OCI-LY3 (cell line): Measurements from ENCODE around the gene PAF1.

Experiments
- H2AFZ ChIP-seq: fragments of 200-600, 300-600 bp; shearing (Covaris generic); 2 replicates; pipeline ENCODE4 v1.6.0; 2014; ENCODE audit warnings: antibody characterized with exemption, low read depth, low read length
- H3K27ac ChIP-seq: fragments of 200-600, 300-600 bp; sonication (generic); 2 replicates; pipeline ENCODE4 v1.5.1; 2014; ENCODE audit warnings: mild to moderate bottlenecking, low read length, moderate library complexity, mixed read lengths
- H3K27me3 ChIP-seq: fragments of 200-600, 300-600 bp; sonication (generic); 2 replicates; pipeline ENCODE4 v1.6.1; 2014; ENCODE audit warnings: low read depth, low read length, mixed read lengths
- H3K36me3 ChIP-seq: fragments of 200-600, 300-600 bp; sonication (generic); replicated peaks from 2 replicates; pipeline ENCODE3; 2014; ENCODE audit warnings: low read depth, low read length, mixed read lengths
- H3K4me1 ChIP-seq: fragments of 300-600, 200-600 bp; sonication (generic); 2 replicates; pipeline ENCODE4 v1.6.1; 2014; ENCODE audit warnings: low read length, mixed read lengths
- H3K4me2 ChIP-seq: fragments of 200-600, 300-600 bp; sonication (generic); 2 replicates; pipeline ENCODE4 v1.6.1; 2014; ENCODE audit warnings: low read length, mixed read lengths
- H3K4me3 ChIP-seq: fragments of 300-600, 200-600 bp; sonication (generic); 2 replicates; pipeline ENCODE4 v1.5.1; 2014; ENCODE audit warnings: antibody characterized with exemption, mild to moderate bottlenecking, low read length, moderate library complexity
- H3K79me2 ChIP-seq: fragments of 300-600, 200-600 bp; shearing (Covaris generic); 2 replicates; pipeline ENCODE4 v1.6.1; 2014; ENCODE audit warnings: mild to moderate bottlenecking, low read length, mixed read lengths
- H3K9ac ChIP-seq: fragments of 300-600, 200-600 bp; shearing (Covaris generic); 2 replicates; pipeline ENCODE4 v1.6.0; 2014; ENCODE audit warnings: mild to moderate bottlenecking, low read length, moderate library complexity
- H3K9me3 ChIP-seq: fragments of 200-600, 300-600 bp; shearing (Covaris generic); 2 replicates; pipeline ENCODE4 v1.6.1; 2014; ENCODE audit warnings: low read length, mixed read lengths; ENCODE audit not compliant: insufficient read depth
- H4K20me1 ChIP-seq: fragments of 200-600, 300-600 bp; sonication (generic); 2 replicates; pipeline ENCODE4 v1.6.1; 2016; ENCODE audit warnings: low read length, mixed read lengths; ENCODE audit not compliant: insufficient read depth
- EZH2phosphoT487 ChIP-seq: fragments of 200-600 bp; shearing (Covaris generic); IDR thresholded peaks from 2 replicates; pipeline ENCODE4 v1.6.1; 2018; ENCODE audit warnings: antibody characterized with exemption, mixed run types, low read depth
- TF ChIP-seq, protein P1 (sequence below): fragments of 200-600, 300-600 bp; sonication (generic); IDR thresholded peaks from 2 replicates; pipeline ENCODE4 v1.5.1; 2014; ENCODE audit warnings: antibody characterized with exemption, low read length, low read depth

The PAF1 gene

DNA sequence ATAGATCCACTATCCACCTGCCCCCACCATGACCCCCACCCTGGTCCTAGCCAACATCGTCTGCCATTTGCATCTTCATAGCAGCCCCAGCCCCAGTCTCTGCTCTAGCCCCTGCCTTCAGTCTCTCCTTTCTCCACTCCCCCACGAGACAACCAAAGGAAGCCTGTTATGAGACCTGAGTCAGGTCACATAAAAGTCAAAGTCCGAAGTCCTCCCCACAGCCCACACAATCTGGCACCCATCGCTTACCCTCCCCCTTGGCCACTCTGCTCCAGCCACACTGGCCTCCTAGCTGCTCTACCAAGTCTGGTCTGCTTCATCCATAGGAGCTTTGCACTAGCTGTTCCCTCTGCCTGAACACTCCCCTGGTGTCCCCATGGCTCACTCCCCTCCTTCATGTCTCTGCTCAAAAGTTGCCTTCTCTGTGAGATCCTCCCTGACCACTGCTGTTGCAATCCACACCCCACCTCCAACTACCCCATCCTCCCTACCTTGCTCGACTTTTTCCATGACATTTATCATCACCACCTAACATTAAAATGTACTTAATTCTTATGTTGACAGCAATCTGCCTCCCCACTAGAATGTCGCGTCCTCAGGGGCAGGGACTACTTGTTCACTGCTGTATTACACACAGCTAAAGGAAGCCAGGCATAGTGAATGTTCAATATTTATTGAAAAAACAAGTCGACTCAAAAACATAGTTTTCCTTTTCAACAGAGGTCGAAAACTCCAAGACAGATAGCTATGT lies 20.4 kb upstream of the PAF1 start:
- H2AFZ ChIP-seq: no peak overlapping the region
- H3K9me3 ChIP-seq: no peaks in the 10 kb centered on the region
- H3K36me3 ChIP-seq: peaks cover 38% of the 10 kb centered on the region
- peak overlapping the region; percentile 88 for H3K4me3 ChIP-seq
- peaks cover 25% of the 10 kb centered on the region for H4K20me1 ChIP-seq
- no peaks in the 10 kb centered on the region for H3K27me3 ChIP-seq
- H3K4me1 ChIP-seq: peaks cover 28% of the 10 kb centered on the region
- no peak for TF ChIP-seq EZH2phosphoT487
- TF ChIP-seq, protein P1, sequence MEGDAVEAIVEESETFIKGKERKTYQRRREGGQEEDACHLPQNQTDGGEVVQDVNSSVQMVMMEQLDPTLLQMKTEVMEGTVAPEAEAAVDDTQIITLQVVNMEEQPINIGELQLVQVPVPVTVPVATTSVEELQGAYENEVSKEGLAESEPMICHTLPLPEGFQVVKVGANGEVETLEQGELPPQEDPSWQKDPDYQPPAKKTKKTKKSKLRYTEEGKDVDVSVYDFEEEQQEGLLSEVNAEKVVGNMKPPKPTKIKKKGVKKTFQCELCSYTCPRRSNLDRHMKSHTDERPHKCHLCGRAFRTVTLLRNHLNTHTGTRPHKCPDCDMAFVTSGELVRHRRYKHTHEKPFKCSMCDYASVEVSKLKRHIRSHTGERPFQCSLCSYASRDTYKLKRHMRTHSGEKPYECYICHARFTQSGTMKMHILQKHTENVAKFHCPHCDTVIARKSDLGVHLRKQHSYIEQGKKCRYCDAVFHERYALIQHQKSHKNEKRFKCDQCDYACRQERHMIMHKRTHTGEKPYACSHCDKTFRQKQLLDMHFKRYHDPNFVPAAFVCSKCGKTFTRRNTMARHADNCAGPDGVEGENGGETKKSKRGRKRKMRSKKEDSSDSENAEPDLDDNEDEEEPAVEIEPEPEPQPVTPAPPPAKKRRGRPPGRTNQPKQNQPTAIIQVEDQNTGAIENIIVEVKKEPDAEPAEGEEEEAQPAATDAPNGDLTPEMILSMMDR: no peak
- peak overlapping the region; percentile 96 for H3K4me2 ChIP-seq
- peaks cover 55% of the 10 kb centered on the region for H3K79me2 ChIP-seq
- H3K9ac ChIP-seq: peak overlapping the region; percentile 97
- H3K27ac ChIP-seq: peak overlapping the region; percentile 93

DNA sequence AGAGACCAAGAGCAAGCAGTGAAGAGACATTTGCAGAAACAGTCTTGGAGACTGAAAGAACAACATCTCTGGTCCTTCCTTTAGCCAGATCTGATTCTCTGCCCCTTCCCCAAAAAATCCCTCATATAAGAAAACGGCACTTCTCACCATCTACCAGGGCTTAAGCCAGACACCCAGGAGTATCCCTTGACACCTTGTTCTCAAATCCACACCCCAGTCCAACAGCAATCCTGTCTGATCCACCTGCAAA lies 19.9 kb upstream of the PAF1 start:
- H3K27ac ChIP-seq: peak overlapping the region; percentile 93
- no peaks in the 10 kb centered on the region for H3K9me3 ChIP-seq
- peaks cover 35% of the 10 kb centered on the region for H3K36me3 ChIP-seq
- TF ChIP-seq EZH2phosphoT487: no peak
- TF ChIP-seq, protein P1: no peak
- H3K4me1 ChIP-seq: peaks cover 31% of the 10 kb centered on the region
- peak overlapping the region; percentile 97 for H3K9ac ChIP-seq
- H3K4me2 ChIP-seq: peak overlapping the region; percentile 96
- peaks cover 25% of the 10 kb centered on the region for H4K20me1 ChIP-seq
- H2AFZ ChIP-seq: no peak overlapping the region
- H3K4me3 ChIP-seq: peak overlapping the region; percentile 88
- H3K27me3 ChIP-seq: no peaks in the 10 kb centered on the region
- peaks cover 55% of the 10 kb centered on the region for H3K79me2 ChIP-seq

DNA sequence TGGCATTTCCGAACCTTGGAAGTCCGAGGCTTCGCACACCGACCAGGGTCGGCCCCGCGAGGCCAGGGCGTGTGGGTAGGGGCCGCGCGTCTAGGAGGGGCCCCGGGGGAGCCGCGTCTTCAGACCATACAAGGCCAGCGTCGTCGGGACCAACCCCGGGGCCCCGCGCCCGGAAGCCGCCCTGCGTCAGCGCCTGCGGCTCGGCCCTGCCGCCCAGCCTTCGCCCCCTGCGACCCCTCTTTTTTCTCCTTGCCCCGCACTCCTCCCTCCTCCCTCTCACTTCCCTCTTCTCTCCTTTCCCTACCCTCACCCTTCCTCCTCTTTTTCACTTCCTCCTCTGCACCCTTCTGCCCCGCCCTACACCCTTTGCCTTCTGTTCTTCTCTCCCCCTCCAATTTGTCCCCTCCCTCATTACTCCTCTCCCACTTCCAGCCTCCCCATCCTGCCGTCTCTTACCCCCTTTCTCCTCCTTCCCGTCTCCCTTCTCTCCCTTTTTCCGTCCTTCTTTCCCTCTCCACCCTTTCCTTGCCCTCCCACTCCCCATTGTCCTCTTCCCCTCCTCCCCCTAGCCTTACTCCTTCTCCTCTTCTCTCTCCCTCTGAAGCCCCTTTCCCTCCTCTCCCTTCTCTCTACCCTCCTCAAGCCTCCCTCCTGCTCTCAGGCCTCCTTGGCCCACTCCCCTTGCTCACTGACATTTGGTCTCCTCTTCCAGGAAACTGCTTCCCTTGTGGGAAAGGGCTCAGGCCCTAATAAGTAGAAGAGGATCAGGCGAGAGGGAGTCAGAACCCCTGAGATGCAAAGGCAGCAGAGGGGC lies 19.3 kb upstream of the PAF1 start:
- Histone ChIP-seq H3K9ac (peak overlapping the region; percentile 97), H2AFZ (no peak overlapping the region)

More for the DNA sequence above, 19.3 kb upstream of the PAF1 start:
- Histone ChIP-seq H3K79me2 (peaks cover 55% of the 10 kb centered on the region), H3K4me3 (peak overlapping the region; percentile 88), H3K36me3 (peaks cover 33% of the 10 kb centered on the region), H3K4me2 (peak overlapping the region; percentile 96), H3K27me3 (no peaks in the 10 kb centered on the region), H3K4me1 (peaks cover 36% of the 10 kb centered on the region), H4K20me1 (peaks cover 25% of the 10 kb centered on the region), H3K9me3 (no peaks in the 10 kb centered on the region), H3K27ac (peak overlapping the region; percentile 93)
- no peak for TF ChIP-seq EZH2phosphoT487
- TF ChIP-seq, protein P1: no peak
